ELR (cell line): ENCODE results near the gene MAGEA6.

Experiments
- DNase-seq: peaks from one replicate; pipeline ENCODE4 v3.0.0-alpha.2; 2015; ENCODE audit warnings: low read depth

The MAGEA6 gene

GRCh38 chrX:152733261-152733975 is 36.1 kb downstream of the MAGEA6 start, which contains the start of the genes CSAG1 and MAGEA12:
CSAG1 (minus strand) TSS chrX:152733721; CDS start chrX:152732460, 1,261 bp downstream.
MAGEA12 (plus strand) TSS chrX:152733757; CDS start chrX:152736162, 2,405 bp downstream.
- DNase-seq, result no peak

GRCh38 chrX:152725409-152725808 is 44.1 kb downstream of the MAGEA6 start:
- DNase-seq, result no peak
